ENCODE data around the gene OTUD7B.

The OTUD7B gene

DNA sequence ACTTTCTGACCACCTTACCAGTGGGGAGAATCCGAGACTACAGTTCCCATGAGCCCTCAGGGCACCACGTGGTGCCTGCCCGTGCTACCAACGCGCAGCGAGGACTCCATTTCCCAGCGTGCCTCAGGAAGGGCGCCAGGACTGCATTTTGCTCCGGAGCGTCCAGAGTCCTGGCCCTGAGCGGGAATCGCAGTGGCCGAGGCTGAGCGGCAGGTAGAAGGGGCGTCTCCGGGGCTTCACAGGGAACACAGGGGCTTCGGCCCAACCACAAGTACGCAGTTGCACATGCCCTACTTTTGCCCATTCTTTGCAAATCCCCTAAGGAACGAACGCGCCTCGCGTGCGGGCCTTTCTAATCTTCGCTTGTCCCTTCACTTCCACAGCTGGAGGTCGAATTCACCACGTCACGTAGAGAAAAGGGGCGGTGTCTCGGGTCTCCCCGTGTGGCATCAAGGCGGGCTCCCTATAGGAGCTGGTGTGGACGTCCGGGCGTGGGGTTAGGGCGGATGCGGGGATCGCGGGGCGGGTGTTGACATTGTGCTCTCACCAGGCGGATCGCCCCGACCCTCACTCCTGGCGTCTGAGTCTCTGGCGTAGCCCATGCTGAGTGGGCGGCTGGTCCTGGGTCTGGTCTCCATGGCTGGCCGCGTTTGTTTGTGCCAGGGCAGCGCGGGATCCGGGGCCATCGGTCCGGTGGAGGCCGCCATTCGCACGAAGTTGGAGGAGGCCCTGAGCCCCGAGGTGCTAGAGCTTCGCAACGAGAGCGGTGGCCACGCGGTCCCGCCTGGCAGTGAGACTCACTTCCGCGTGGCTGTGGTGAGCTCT lies 110.9 kb downstream of the OTUD7B start, which contains the start of gene BOLA1 (continued):
- TF ChIP-seq HIC1 (tag by site-specific recombination; IDR thresholded peaks at IDR 0.05) = no peak
- peak; percentile 96 for TF ChIP-seq ZNF140 (tag by site-specific recombination; IDR thresholded peaks at IDR 0.05)
- no peak for TF ChIP-seq ZNF354C (tag by site-specific recombination; IDR thresholded peaks at IDR 0.05; ENCODE audit: borderline replicate concordance, low read depth)
- 0 out of 2 replicates have a peak, but pooled peaks have one; percentile 68 for TF ChIP-seq ZNF24 (tag by site-specific recombination; IDR thresholded peaks at IDR 0.05)

DNA sequence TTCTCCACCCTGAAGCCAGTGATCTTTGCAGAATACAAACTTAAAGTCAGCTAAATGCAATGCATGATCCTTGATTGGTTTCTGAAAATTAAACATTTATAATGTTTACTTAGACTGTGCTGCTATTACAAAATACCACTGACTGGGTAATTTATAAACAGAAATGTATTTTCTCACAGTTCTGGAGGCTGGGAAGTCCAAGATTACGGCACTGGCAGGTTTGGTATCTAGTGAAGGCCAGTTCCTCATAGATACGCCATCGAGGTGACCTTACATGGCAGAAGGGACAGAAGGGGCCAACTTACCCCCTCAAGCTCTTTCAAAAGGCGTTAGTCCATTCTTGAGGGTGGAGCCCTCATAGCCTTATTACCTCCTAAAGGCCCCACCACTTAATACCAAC lies 114.0 kb downstream of the OTUD7B start:
- no peak overlapping the region for H3K4me3 ChIP-seq (ENCODE audit: low read depth, low read length)
- ChIA-PET CTCF (no interaction called here), POLR2A (interaction anchor here (1.0 kb wide), 1 partner anchor 9 kb away, joined by 5 read pairs; a partner anchor contains a TSS)
- H3K4me1 ChIP-seq (ENCODE audit: control insufficient read depth, insufficient read depth, low read length) = no peaks in the 10 kb centered on the region
- no peak overlapping the region for H3K27ac ChIP-seq (ENCODE audit: extremely low read depth, low read depth, low read length)
- no peaks in the 10 kb centered on the region for H3K9me3 ChIP-seq (ENCODE audit: control insufficient read depth, insufficient read depth, low read depth, low read length)
- H3K36me3 ChIP-seq (ENCODE audit: control insufficient read depth in 2 of 2, insufficient read depth in 1 of 2, low read length in 2 of 2) = peaks cover 0 to 3% of the 10 kb centered on the region in 2 experiments; a peak in 2 of 3 replicates
- TF ChIP-seq ZNF792 (tag by site-specific recombination; IDR thresholded peaks at IDR 0.05) (no peak), ZNF302 (tag by site-specific recombination; IDR thresholded peaks at IDR 0.05; ENCODE audit: low read depth) (no peak), BCL11B (tag by site-specific recombination; IDR thresholded peaks at IDR 0.05; ENCODE audit: low read depth) (no peak), ZNF416 (tag by site-specific recombination; IDR thresholded peaks at IDR 0.05) (no peak), GLIS1 (tag by site-specific recombination; IDR thresholded peaks at IDR 0.05) (no peak), ZNF707 (tag by site-specific recombination; IDR thresholded peaks at IDR 0.05) (no peak), ZSCAN23 (tag by site-specific recombination; IDR thresholded peaks at IDR 0.05) (no peak), TCF7L2 (IDR thresholded peaks at IDR 0.05; ENCODE audit: borderline replicate concordance, low read depth, low read length) (no peak), ZNF621 (tag by site-specific recombination; IDR thresholded peaks at IDR 0.05) (no peak), ZFP41 (tag by site-specific recombination; IDR thresholded peaks at IDR 0.05; ENCODE audit: borderline replicate concordance) (no peak), PRDM1 (tag by site-specific recombination; IDR thresholded peaks at IDR 0.05) (no peak), ZNF366 (tag by site-specific recombination; conservative IDR thresholded peaks at IDR 0.05) (no peak), ZNF23 (tag by site-specific recombination; IDR thresholded peaks at IDR 0.05; ENCODE audit: borderline replicate concordance) (no peak), MYNN (tag by site-specific recombination; IDR thresholded peaks at IDR 0.05; ENCODE audit: borderline replicate concordance) (no peak), OSR2 (tag by site-specific recombination; IDR thresholded peaks at IDR 0.05) (no peak)
- TF ChIP-seq, protein P1, sequence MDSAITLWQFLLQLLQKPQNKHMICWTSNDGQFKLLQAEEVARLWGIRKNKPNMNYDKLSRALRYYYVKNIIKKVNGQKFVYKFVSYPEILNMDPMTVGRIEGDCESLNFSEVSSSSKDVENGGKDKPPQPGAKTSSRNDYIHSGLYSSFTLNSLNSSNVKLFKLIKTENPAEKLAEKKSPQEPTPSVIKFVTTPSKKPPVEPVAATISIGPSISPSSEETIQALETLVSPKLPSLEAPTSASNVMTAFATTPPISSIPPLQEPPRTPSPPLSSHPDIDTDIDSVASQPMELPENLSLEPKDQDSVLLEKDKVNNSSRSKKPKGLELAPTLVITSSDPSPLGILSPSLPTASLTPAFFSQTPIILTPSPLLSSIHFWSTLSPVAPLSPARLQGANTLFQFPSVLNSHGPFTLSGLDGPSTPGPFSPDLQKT (IDR thresholded peaks at IDR 0.05; ENCODE audit: borderline replicate concordance, low read depth, low read length) = no peak
- TF ChIP-seq, protein P2, sequence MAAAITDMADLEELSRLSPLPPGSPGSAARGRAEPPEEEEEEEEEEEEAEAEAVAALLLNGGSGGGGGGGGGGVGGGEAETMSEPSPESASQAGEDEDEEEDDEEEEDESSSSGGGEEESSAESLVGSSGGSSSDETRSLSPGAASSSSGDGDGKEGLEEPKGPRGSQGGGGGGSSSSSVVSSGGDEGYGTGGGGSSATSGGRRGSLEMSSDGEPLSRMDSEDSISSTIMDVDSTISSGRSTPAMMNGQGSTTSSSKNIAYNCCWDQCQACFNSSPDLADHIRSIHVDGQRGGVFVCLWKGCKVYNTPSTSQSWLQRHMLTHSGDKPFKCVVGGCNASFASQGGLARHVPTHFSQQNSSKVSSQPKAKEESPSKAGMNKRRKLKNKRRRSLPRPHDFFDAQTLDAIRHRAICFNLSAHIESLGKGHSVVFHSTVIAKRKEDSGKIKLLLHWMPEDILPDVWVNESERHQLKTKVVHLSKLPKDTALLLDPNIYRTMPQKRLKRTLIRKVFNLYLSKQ (tag by site-specific recombination; IDR thresholded peaks at IDR 0.05; ENCODE audit: borderline replicate concordance) = no peak
- TF ChIP-seq, protein P3, sequence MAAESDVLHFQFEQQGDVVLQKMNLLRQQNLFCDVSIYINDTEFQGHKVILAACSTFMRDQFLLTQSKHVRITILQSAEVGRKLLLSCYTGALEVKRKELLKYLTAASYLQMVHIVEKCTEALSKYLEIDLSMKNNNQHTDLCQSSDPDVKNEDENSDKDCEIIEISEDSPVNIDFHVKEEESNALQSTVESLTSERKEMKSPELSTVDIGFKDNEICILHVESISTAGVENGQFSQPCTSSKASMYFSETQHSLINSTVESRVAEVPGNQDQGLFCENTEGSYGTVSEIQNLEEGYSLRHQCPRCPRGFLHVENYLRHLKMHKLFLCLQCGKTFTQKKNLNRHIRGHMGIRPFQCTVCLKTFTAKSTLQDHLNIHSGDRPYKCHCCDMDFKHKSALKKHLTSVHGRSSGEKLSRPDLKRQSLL (tag by site-specific recombination; IDR thresholded peaks at IDR 0.05) = no peak
